MM.1S (cell line): ENCODE measurements around the gene TP63.

Experiments used
- DNase-seq: peaks from one replicate; pipeline ENCODE4 v3.0.0-alpha.2; 2015
- H2AFZ ChIP-seq: fragments of 300-600 bp; sonication (generic); 2 replicates; pipeline ENCODE4 v1.6.0; 2016; ENCODE audit warnings: antibody characterized with exemption, low read length
- H3F3A ChIP-seq: fragments of 300-600 bp; sonication (generic); 2 replicates; pipeline ENCODE4 v1.6.1; 2016; ENCODE audit warnings: mild to moderate bottlenecking, antibody characterized with exemption, low read length, moderate library complexity, mixed read lengths; ENCODE audit not compliant: insufficient read depth
- H3K27ac ChIP-seq: fragments of 300-600 bp; sonication (generic); 2 replicates; pipeline ENCODE4 v1.5.1; 2016; ENCODE audit warnings: mild to moderate bottlenecking, low read length
- H3K27me3 ChIP-seq: fragments of 300-600 bp; sonication (generic); replicated peaks from 2 replicates; pipeline ENCODE4 v1.6.0; 2016; ENCODE audit warnings: low read length; ENCODE audit not compliant: insufficient read depth
- H3K36me3 ChIP-seq: fragments of 300-600 bp; sonication (generic); replicated peaks from 2 replicates; pipeline ENCODE4 v1.6.1; 2016; ENCODE audit warnings: mild to moderate bottlenecking, low read length, mixed read lengths; ENCODE audit not compliant: insufficient read depth
- H3K4me1 ChIP-seq: fragments of 300-600 bp; sonication (generic); 2 replicates; pipeline ENCODE4 v1.6.1; 2016; ENCODE audit warnings: low read length, mixed read lengths
- H3K4me2 ChIP-seq: fragments of 300-600 bp; sonication (generic); 2 replicates; pipeline ENCODE4 v1.6.0; 2016; ENCODE audit warnings: low read depth, low read length
- H3K4me3 ChIP-seq: fragments of 300-600 bp; sonication (generic); 2 replicates; pipeline ENCODE4 v1.5.1; 2016; ENCODE audit warnings: low read length, mixed read lengths
- H3K79me2 ChIP-seq: fragments of 300-600 bp; sonication (generic); 2 replicates; pipeline ENCODE4 v1.6.1; 2016; ENCODE audit warnings: mixed run types, low read length, mixed read lengths
- H3K9ac ChIP-seq: fragments of 300-600 bp; sonication (generic); 2 replicates; pipeline ENCODE4 v1.6.1; 2016; ENCODE audit warnings: low read length, mixed read lengths
- H3K9me2 ChIP-seq: fragments of 300-600 bp; sonication (generic); replicated peaks from 2 replicates; pipeline ENCODE4 v1.6.1; 2016; ENCODE audit warnings: mild to moderate bottlenecking, low read length, mixed read lengths; ENCODE audit not compliant: insufficient read depth
- H3K9me3 ChIP-seq: fragments of 300-600 bp; sonication (generic); replicated peaks from 2 replicates; pipeline ENCODE4 v1.6.1; 2016; ENCODE audit warnings: mild to moderate bottlenecking, low read length, mixed read lengths; ENCODE audit not compliant: insufficient read depth
- H4K20me1 ChIP-seq: fragments of 300-600 bp; sonication (generic); 2 replicates; pipeline ENCODE4 v1.6.1; 2016; ENCODE audit warnings: mild to moderate bottlenecking, low read length, moderate library complexity, mixed read lengths; ENCODE audit not compliant: insufficient read depth
- EZH2 ChIP-seq: fragments of 300-600 bp; sonication (generic); optimal IDR thresholded peaks from 2 replicates; pipeline ENCODE3; 2017; ENCODE audit warnings: low read depth, mild to moderate bottlenecking, antibody characterized with exemption, low read length, mixed read lengths
- EZH2phosphoT487 ChIP-seq: fragments of 300-600 bp; sonication (generic); IDR thresholded peaks from 2 replicates; pipeline ENCODE4 v1.6.1; 2018; ENCODE audit warnings: antibody characterized with exemption, low read length
- TF ChIP-seq, protein P1 (sequence below): fragments of 300-600 bp; sonication (generic); IDR thresholded peaks from 2 replicates; pipeline ENCODE4 v1.5.1; 2016; ENCODE audit warnings: antibody characterized with exemption, low read length, mixed read lengths

TP63 gene

DNA sequence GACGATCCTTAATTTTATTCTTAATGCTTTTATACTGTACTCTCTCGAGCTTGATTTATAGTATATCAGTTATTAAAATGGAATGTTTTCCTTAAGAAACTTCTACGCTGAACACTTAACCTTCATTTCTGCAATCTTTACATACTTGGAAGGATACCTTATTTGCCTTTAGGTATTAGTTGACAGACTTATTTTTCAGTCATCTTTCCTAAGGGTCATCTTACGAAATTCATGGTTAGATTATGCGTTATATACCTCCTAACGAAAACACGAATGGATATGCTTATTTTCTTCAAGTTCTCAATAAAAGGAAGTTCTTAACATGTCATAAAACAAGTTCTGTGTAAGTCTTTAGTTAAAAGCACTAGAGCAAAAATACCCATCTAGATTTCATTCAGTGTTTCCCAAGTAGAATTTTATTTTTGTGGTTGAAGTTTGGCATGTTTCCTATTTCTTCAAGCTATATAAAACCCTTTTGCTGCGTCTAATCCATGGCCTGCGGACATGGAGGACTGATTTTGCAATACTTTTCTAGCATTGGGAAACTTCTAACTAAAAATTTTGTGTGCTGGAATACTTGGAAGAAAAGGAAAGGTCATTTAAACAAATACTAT is 231.3 kb downstream of the TP63 start:
- H3K27me3 ChIP-seq = no peaks in the 10 kb centered on the region
- TF ChIP-seq EZH2phosphoT487 (no peak), EZH2 (no peak)
- TF ChIP-seq, protein P1, sequence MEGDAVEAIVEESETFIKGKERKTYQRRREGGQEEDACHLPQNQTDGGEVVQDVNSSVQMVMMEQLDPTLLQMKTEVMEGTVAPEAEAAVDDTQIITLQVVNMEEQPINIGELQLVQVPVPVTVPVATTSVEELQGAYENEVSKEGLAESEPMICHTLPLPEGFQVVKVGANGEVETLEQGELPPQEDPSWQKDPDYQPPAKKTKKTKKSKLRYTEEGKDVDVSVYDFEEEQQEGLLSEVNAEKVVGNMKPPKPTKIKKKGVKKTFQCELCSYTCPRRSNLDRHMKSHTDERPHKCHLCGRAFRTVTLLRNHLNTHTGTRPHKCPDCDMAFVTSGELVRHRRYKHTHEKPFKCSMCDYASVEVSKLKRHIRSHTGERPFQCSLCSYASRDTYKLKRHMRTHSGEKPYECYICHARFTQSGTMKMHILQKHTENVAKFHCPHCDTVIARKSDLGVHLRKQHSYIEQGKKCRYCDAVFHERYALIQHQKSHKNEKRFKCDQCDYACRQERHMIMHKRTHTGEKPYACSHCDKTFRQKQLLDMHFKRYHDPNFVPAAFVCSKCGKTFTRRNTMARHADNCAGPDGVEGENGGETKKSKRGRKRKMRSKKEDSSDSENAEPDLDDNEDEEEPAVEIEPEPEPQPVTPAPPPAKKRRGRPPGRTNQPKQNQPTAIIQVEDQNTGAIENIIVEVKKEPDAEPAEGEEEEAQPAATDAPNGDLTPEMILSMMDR = no peak
- H3K36me3 ChIP-seq = no peaks in the 10 kb centered on the region
- H4K20me1 ChIP-seq = no peaks in the 10 kb centered on the region
- H3K4me3 ChIP-seq = no peak overlapping the region
- no peak overlapping the region for H3K9ac ChIP-seq
- no peaks in the 10 kb centered on the region for H3K4me1 ChIP-seq
- H3K79me2 ChIP-seq = no peaks in the 10 kb centered on the region
- H3K4me2 ChIP-seq = no peak overlapping the region
- no peak overlapping the region for H2AFZ ChIP-seq
- H3K9me2 ChIP-seq = no peaks in the 10 kb centered on the region
- no peaks in the 10 kb centered on the region for H3K9me3 ChIP-seq
- H3F3A ChIP-seq = no peaks in the 10 kb centered on the region
- DNase-seq = no peak
- no peak overlapping the region for H3K27ac ChIP-seq

DNA sequence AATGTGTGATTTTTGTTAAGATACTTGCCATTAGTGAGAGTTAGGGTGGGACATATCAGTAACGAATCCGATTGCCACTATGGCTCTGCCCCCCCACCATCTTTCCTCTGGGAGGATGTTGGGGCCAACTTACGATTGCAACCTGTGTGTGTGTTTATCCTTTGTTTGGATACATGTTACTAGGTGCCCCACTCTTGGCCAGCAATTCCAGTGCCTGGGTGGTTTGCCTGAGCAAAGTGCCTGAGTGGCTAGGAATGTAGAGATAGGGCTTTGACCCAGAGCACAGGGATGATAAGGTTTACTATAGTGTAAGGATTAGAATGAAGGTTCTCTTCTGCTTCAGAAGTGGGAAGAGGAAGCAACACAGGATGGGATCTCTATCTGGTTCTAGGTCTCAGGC is 231.8 kb downstream of the TP63 start:
- Histone ChIP-seq H4K20me1 (no peaks in the 10 kb centered on the region), H3K27me3 (no peaks in the 10 kb centered on the region), H3K9ac (no peak overlapping the region), H3K4me3 (no peak overlapping the region), H3K27ac (no peak overlapping the region), H3K4me2 (no peak overlapping the region), H3K79me2 (no peaks in the 10 kb centered on the region), H2AFZ (no peak overlapping the region), H3K9me2 (no peaks in the 10 kb centered on the region), H3F3A (no peaks in the 10 kb centered on the region), H3K9me3 (no peaks in the 10 kb centered on the region), H3K36me3 (no peaks in the 10 kb centered on the region), H3K4me1 (no peaks in the 10 kb centered on the region)
- no peak for TF ChIP-seq EZH2
- TF ChIP-seq EZH2phosphoT487 = no peak
- TF ChIP-seq, protein P1 = no peak
- DNase-seq = no peak

DNA sequence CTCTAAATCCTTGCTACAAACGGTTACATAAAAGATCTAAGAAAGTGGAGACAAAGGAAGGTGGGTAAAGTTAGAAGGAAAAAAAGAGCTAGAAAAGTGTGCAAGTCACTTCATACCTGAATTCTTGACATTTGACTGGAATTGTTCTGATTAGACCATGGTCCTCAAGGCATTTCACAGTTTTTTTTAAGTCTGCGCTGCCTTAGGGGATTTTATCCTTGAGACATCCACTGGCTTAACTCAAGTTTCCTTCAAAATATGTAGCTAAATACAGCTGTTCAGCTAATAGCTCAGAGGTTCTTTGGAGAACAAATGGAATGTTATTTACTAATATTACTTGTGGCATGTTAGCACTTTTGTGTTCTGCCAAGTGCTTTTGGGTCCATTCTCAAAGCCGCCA is 236.9 kb downstream of the TP63 start:
- H3K9me3 ChIP-seq = no peaks in the 10 kb centered on the region
- DNase-seq = no peak
- no peak overlapping the region for H3K4me3 ChIP-seq
- no peaks in the 10 kb centered on the region for H3K79me2 ChIP-seq
- no peaks in the 10 kb centered on the region for H3K9me2 ChIP-seq
- H3K4me2 ChIP-seq = no peak overlapping the region
- no peaks in the 10 kb centered on the region for H3K36me3 ChIP-seq
- no peak overlapping the region for H3K9ac ChIP-seq
- no peaks in the 10 kb centered on the region for H3K4me1 ChIP-seq
- no peaks in the 10 kb centered on the region for H3F3A ChIP-seq
- no peak overlapping the region for H2AFZ ChIP-seq
- no peaks in the 10 kb centered on the region for H3K27me3 ChIP-seq
- TF ChIP-seq EZH2phosphoT487 = no peak
- TF ChIP-seq, protein P1 = no peak
- no peak for TF ChIP-seq EZH2
- H4K20me1 ChIP-seq = no peaks in the 10 kb centered on the region
- no peak overlapping the region for H3K27ac ChIP-seq
